Measurements from ENCODE around the gene MELTF.

Gene MELTF

DNA sequence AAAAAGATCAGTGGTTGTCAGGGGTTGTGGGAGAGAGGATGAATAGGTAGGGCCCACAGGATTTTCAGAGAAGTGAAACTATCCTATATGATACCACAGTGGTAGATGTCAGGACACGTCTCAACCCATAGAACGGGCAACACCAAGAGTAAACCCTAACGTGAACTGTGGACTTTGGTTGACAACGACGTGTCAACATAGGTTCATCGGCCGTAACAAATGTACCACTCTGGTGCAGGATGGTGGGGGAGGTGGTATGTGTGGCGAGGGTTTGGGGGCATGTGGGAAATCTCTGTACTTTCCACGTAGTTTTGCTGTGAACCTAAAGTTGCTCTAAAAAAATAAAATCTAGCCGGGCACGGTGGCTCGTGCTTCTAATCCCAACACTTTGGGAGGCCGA is 48.0 kb downstream of the MELTF start:
- in situ Hi-C loops (cut with MboI; ENCODE audit: low pct_unique_long_range_greater_than_20kb, low sequenced_read_pairs) = loop anchor here (25.0 kb wide), 2 partner anchors 206 to 531 kb away; no protein-coding TSS in a partner anchor
- DNase-seq = no peak

DNA sequence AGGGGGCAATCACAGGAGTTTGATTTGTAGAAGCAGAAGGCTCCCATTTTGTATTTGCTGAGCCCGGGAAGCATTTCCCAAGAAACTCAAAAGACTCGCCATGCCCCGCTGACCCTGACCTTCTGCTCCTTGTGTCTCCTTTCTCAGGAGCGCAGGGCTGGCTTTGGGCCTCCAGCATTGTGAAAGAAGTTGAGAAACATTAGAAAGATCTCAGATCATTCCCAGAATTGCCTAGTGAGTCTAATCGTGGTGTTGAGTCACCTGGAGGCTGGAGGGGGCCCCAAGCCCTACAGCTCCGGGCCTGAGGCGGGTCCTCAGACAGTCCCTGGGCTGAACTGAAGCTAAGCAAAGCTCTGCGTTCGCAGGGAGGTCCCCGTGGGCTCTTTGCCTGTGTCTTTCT is 50.1 kb downstream of the MELTF start:
- in situ Hi-C loops (cut with MboI; ENCODE audit: low pct_unique_long_range_greater_than_20kb, low sequenced_read_pairs) = loop anchor here (25.0 kb wide), 2 partner anchors 208 to 533 kb away; no protein-coding TSS in a partner anchor
- DNase-seq = no peak

DNA sequence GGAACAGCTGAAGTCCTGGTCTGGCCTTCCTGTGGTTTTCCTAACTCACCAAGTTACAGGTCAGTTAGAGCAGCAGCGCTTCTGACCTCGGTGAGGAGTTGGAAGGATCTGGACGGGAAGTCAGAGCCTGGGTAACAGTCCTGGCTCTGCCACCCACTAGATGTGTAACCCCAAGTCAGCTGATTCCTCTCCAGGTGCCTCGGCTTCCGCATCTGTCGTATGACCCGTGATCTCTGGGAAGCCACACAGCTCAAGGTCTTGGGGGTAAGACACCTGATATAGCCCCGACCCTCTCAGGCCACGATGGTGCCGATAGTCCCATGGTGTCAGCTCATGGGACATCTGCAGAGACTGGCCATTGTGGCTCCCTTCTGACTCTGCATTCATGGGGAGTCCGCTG is 52.7 kb downstream of the MELTF start:
- no peak for DNase-seq
- in situ Hi-C loops (cut with MboI; ENCODE audit: low pct_unique_long_range_greater_than_20kb, low sequenced_read_pairs) = loop anchor here (25.0 kb wide), 2 partner anchors 210 to 535 kb away; no protein-coding TSS in a partner anchor

DNA sequence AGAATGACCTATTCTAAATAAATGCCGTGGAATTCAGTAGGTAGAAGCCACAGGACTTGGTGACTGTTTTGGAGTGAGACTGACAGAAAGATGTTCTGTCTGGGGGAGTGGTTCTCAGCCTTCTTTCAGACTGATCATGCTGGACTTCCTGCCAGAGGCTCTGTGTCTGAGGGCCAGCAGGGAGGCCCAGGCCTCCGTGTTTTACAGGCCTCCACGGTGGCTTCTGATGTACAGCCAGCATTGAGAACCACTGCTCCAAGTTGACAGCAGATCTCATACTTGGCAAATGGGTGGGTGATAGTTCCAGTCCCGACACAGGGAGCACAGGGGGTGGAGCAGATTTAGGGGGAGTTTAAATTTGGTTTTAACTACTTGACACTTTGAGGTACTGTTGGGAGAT is 54.3 kb downstream of the MELTF start:
- in situ Hi-C loops (cut with MboI; ENCODE audit: low pct_unique_long_range_greater_than_20kb, low sequenced_read_pairs) = loop anchor here (25.0 kb wide), 2 partner anchors 212 to 537 kb away; no protein-coding TSS in a partner anchor
- no peak for DNase-seq

DNA sequence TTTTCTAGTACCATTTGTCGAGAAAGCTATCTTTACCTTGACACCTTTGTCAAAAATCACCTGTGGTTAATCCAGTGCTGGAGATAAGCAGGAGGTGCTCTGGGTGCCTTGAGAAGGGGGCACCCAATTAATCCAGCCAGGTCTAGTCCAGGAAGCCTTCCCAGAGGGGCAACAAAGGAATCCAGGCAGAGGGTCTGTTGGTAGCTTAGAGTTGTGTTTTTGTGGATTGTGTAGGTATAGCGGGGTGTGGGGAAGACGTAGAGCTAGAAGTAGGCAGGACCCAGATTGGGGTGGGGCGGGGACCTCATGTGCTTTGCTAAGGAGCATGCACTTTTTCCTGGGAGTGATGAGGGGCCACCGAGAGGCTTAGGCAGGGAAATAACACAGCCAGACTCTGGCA is 55.0 kb downstream of the MELTF start:
- no peak for DNase-seq
- in situ Hi-C loops (cut with MboI; ENCODE audit: low pct_unique_long_range_greater_than_20kb, low sequenced_read_pairs) = loop anchor here (25.0 kb wide), 2 partner anchors 213 to 538 kb away; no protein-coding TSS in a partner anchor

DNA sequence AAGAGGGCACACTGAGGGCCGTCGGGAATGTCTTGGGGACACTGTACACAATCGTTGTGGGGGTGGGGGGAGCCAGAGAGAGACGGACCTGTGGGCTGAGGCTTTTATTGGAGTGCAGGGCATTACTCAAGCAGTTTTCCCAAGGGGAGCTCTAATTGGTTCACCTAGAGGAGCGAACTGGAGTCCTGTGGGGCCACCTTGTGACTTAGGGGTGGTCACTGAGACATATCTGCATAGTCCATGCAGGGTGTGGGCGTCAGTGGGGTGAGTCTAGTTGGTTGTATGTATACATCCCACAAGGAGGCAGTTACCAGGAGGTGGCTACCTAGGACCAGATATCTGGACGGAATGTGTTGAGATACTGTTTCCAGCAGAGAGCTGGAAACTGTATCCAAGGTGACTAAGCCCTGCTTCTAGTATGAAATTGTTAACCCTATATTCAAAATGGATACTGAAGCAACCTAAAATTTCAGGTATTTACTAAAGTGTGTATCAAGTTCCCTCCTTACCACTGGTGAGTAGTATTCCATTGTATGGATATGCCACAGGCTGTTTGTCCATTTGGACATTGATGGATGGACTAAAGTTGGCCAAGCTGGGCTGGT is 58.4 kb downstream of the MELTF start:
- no peak for DNase-seq
- in situ Hi-C loops (cut with MboI; ENCODE audit: low pct_unique_long_range_greater_than_20kb, low sequenced_read_pairs) = no loop called here

DNA sequence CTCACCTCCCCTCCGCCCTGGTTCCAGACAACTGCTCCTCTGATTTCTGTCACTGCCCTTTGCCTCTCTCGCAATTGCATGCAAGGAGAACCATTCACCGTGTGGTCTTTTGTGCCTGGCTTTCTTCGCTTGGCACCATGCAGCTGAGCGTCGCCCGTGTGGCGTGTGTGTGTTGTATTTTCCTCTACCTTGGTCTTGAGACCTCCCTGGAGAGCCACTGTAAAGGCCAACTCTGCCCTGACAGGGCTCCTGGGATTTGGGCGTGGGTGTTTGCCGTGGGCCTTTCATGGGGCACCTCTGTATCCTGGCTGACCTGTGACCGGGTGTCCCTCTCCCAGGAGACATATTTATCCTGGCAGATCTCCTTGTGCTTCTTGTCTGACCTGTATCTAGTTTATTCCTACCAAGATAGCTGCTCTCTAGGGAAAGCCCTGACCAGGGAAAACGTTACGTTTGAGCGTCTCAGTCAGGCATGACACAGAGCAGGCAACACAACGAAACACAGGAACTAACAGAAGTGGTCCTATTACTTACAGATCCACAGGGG is 59.0 kb downstream of the MELTF start:
- no peak for DNase-seq
- in situ Hi-C loops (cut with MboI; ENCODE audit: low pct_unique_long_range_greater_than_20kb, low sequenced_read_pairs) = no loop called here

DNA sequence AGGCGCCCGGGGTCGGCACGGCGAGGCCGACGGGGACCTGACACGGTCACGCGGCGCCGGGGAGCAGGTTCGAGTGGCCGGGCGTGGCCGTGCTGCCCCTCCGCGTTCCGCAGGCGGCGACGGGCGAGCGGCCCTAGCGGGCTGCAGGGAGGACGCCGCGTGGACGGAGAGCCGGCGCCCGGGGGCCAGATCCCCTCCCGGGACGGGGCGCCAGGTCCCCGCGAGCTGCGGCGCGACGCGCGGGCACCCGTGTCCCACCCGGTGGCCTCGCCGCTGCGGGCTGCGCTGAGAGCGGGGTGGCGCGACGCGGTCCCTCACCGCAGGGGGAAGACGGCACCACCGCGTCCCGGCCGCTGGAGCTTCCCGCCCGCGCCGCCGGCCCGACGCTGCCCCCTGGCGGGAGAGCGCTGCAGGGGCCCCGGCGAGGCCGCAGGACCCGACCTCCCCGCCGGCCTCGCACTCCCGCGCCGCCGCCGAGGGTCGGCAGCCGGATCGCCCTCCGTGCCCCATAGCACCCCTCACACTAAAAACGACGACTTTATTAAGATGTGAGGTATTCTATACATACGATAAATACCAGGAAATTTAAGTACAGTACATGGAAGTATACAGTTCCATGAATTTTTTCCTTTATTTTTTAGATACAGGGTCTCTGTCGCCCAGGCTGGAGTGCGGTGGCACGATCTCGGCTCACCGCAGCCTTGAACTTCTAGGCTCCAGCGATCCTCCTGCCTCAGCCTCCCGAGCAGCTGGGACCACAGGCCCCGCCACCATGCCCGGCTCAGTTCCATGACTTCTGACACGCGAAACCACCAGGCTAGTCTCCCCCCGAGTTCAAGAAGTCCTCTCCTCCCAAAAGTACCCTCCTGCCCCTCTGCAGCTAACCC is 59.7 kb downstream of the MELTF start:
- in situ Hi-C loops (cut with MboI; ENCODE audit: low pct_unique_long_range_greater_than_20kb, low sequenced_read_pairs) = no loop called here

DNA sequence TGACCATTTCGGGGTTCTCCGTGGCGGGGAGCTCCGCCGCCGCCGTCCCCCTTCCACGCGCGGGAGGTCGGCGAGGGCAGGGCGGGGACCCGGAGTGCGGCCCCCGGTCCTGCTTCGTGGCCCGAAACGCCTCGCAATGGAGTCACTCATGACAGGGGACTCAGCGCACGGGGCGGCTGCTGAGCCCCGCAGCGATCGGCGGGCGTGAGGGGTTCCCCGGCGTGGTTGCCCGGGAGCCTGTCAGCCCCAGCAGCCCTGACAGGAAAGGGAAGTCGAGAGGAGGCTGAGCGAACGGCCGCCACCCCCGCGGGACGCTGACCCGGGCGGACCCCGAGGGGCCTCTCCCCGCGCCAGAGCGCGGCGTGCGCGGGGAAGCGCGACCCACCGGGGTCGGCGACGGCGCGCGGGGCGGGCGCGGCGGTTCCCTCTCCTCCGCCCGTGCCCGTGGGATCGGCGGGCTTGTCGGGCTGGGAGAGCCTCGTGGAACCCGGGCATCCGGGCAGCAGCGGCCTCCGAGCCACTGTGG is 60.4 kb downstream of the MELTF start:
- DNase-seq = peak; percentile 64
- in situ Hi-C loops (cut with MboI; ENCODE audit: low pct_unique_long_range_greater_than_20kb, low sequenced_read_pairs) = no loop called here

More for the DNA sequence above, 59.7 kb downstream of the MELTF start:
- peak; percentile 65 for DNase-seq

DNA sequence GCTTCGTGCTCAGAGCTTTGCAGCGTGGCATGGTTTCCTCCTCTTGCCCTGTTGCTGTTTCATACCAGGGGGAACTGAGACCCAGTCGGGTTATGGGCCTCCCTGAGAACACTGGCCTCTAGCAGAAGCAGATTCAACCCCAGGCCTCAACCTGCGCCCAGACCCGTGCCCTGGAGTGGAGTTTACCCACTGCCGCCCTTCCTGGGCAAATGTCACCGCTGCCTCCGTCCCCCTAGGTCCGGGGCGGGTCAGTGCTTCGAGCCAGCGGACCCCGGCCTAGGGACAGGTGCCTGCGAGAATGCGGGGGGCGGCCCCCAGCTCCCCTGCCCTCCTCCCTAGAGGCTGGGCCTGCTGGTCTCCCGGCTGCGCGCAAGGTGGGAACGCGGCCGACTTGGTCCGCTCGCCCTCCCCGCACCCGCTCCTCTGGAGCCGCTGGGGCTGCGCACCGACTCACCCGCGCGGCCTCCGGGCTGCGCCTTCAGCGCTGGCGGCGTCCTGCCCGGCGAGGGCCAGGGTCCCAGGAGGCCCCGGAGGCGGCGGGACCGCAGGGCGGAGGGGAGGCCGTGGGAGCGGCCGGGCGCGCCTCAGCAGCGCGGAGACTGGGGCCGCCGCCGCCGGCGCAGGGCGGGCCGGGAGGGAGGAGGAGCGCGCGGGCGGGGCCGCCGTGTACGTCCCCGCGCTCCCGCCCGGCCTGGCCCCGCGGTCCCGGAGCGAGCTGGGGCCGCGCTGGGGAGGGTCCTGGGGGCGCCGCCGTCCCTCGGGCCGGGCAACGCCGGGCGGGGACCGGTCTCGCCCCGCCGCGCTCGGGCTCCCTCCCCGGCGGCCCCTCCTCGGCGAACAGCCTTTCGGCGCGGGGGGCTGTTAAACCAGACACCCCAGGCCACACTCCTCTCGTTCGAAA is 61.1 kb downstream of the MELTF start, which contains the start of gene PIGZ:
Gene PIGZ, minus strand, starts transcription at position 601 of the 901 bp plus-strand sequence. CDS start 16,802 bp downstream, outside the sequence.
- DNase-seq = peak; percentile 31
- in situ Hi-C loops (cut with MboI; ENCODE audit: low pct_unique_long_range_greater_than_20kb, low sequenced_read_pairs) = no loop called here

DNA sequence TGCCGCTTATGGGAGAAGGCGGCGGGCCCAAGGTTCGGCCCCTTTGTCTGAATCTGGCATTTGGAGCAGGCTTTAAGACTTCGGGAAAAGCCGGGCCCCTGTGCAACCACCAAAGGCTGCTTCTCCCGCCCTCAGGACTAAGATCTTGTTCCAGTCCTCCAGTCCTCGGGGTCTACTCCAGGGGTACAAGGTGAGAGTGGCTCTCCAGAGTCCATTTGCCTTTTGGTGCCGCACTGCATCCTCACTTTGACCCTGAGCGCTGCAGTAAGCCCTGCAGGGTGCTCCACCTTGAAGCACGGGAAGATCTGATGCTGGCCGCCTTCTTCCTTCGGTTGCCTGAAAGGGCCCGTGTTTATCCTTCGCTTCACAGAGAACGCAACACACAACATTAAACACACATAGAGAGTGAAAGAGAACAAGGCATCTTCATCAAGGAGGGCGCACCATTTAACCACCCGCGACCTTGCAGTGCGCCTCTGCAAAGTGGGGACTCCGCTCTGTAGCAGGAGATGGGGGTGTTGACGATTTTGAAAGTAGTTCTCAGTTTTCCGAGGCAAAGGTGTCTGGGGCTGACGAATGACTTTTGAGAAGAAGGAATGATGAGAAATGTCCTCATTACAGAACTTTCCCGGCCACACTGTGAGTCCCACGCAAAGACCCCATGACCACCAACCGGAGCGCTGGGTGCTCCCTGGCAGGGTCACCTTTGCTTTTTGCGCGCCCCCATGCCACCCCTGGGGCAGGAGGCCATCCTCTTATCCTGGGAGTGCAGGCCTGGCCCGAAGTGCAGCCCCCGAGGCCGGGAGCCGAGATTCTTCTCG is 62.0 kb downstream of the MELTF start:
- no peak for DNase-seq
- in situ Hi-C loops (cut with MboI; ENCODE audit: low pct_unique_long_range_greater_than_20kb, low sequenced_read_pairs) = no loop called here

DNA sequence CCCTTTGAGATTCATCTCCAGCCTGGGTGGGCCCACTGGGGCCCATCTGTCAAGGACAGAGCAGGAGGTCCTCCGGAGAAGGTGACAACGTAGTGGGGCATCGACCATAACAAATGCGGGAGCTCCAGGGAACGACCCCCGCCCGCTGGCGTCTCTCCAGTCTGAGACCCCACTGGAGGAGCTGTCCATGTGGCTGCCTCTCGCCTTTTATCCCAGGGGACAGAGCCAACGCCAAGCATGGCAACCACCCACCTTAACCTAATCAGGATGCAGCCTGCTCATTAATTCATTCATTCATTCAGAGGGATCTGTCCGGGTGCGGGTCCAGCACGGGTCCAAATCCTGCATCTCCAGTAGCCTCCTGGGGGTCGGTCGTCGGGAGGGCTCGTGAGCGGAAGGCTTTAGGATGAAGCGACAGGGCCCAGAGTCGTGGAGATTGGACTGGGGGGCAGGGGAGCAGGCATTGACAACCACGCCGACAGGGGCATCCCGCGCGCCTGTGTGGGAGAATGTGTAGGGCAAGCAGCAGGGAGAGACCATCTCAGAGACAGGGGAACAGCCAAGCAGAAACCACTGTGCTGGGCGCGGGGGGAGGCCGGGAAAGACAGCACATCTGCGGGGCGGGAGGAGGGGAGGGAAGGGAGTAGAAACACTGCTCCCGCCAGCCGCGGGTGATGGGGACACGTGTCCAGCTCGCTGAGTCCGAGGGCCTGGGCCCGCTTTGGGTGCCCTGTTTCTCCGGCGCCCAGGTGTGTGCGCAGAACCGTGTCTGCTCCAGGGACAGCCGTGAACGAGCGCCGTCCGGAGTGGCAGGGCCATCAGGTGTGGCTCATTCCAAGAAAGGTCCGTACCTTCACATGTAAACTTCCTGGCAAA is 62.9 kb downstream of the MELTF start:
- no peak for DNase-seq
- in situ Hi-C loops (cut with MboI; ENCODE audit: low pct_unique_long_range_greater_than_20kb, low sequenced_read_pairs) = no loop called here

DNA sequence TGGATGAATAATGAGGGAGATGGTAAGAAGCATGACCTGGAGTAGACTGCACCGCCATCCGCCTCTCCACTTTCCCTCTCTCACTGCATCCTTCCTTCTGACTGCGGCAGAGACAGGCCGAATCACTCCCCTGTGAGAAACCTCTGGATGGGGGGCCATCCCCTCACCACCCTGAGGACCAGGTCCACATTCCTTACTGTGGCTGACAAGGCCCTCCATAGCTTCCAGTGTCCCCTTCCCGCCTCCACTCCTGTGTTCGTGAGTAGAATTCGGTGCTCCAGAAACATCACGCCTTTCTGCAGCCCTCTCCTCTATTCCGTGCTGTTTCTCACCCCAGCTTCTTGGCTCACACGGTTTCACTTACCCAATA is 63.8 kb downstream of the MELTF start:
- DNase-seq = no peak
- in situ Hi-C loops (cut with MboI; ENCODE audit: low pct_unique_long_range_greater_than_20kb, low sequenced_read_pairs) = no loop called here

DNA sequence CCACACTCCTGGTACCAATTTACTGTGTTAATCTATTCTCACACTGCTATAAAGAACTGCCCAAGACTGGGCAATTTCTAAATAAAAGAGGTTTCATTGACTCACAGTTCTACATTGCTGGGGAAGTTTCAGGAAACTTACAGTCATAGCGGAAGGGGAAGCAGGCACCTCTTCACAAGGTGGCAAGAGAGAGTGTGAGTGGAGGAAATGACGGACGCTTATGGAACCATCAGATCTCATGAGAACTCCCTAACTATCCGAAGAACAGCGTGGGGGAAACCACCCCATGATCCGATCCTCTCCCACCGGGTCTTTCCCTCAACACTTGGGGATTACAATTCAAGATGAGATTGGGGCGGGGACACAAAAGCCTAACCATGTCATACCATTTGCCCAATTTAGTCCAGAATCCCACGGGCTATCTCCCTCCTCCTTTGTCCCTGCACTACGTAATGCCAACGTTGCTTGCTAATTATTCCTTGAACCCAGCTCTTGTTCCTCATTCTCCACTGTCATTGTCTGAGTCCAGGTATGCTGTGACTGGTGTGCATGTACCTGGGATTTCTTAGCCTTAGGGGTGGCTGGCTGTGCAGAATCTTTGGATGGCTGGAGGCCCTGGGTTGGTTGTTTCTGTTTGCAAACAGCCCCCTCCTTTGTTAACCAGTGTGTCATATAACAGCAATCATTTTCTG is 64.4 kb downstream of the MELTF start:
- no peak for DNase-seq
- in situ Hi-C loops (cut with MboI; ENCODE audit: low pct_unique_long_range_greater_than_20kb, low sequenced_read_pairs) = no loop called here

DNA sequence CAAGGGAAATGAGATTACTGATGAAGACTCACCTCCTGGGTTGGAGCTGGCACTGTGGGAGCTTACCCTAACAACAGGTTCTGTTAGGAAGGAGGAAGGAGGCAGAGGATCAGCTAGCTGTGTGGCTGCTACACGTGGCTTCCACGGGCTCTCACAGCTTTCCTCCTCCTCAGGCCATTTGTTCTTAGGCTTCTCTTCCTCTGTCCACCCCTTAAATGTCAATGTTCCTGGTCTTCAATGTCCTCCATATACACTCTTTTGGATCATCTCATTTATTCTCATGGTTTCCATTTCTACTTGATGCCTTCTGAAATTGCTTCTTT is 66.0 kb downstream of the MELTF start:
- in situ Hi-C loops (cut with MboI; ENCODE audit: low pct_unique_long_range_greater_than_20kb, low sequenced_read_pairs) = no loop called here
- DNase-seq = no peak

DNA sequence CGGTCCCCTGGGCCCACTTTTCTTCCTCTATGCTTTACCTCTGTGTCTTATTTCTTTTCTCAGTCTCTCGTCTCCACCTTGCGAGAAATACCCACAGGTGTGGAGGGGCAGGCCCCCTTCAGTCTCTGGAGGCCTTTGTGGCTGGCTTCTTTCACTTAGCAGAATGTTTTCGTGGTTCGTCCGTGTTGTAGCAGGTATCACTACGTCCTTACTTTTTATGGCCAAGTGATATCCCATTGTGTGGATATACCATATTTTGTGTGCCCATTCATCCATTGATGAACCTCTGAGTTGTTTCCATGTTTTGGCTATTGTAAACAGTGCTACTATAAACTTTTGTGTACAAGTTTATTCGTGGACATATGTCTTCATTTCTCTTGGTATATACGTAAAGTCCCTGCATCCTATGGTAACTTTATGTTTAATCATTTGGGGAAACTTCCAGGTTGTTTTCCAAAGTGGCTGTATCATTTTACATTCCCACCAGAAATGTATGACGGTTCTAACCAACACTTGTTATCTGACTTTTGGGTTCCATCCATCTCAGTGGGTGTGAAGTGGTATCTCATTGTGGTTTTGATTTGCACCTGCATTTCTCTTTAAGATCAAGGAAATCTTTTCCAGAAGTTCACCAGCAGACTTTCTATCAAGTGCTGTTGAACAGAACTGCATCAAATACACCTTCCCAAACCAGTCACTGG is 66.5 kb downstream of the MELTF start:
- in situ Hi-C loops (cut with MboI; ENCODE audit: low pct_unique_long_range_greater_than_20kb, low sequenced_read_pairs) = no loop called here
- no peak for DNase-seq

All from KBM-7 (cell line).